Bronchial epithelial cell (primary cell): ENCODE results near the gene YIF1A. TPM values are rescaled to one million over a fixed set of nuclear protein-coding genes. Genes with fewer than 3 reads are reported as not detected.
"Not testable (repeated sequence)": the region's sequence is repeated elsewhere in the genome, so short reads cannot be mapped to it uniquely, and the experiment has no call there.

Source experiments
- DNase-seq: peaks from one replicate; pipeline ENCODE4 v3.0.0-alpha.2; 2010; ENCODE audit warnings: low read depth
- FAIRE-seq: peaks from 2 replicates; lab custom pipeline; 2011; peaks lifted over from hg19 to GRCh38; lab: Jason Lieb, UNC
- H3K27me3 ChIP-seq: 2 replicates; pipeline ENCODE4 v1.5.1; 2011; ENCODE audit warnings: low read length; ENCODE audit not compliant: control insufficient read depth, insufficient read depth
- H3K36me3 ChIP-seq: 2 replicates; pipeline ENCODE4 v1.5.1; 2011; ENCODE audit warnings: low read length; ENCODE audit not compliant: control insufficient read depth, insufficient read depth
- H3K4me3 ChIP-seq: 2 replicates; pipeline ENCODE4 v1.5.1; 2011; ENCODE audit warnings: mild to moderate bottlenecking, low read depth, low read length, control low read depth
- total RNA-seq: library from RNA; depleted of rRNA; stranded (reverse); fragments of >200 nt; gene quantifications from 2 replicates; pipeline ENCODE4 v1.2.1, GENCODE V29; 2014
- TF ChIP-seq, protein P1 (sequence below): IDR thresholded peaks from 2 replicates; pipeline ENCODE4 v1.5.1; 2011; ENCODE audit warnings: mild to moderate bottlenecking, moderate library complexity, low read length, control low read depth, inconsistent platforms; ENCODE audit not compliant: insufficient read depth, severe bottlenecking

The YIF1A gene
- total RNA-seq, 1 donor from 2014 or later: 231 TPM

GRCh38 chr11:66258473-66258893 is 30.5 kb downstream of the YIF1A start:
- peak overlapping the region; percentile 98 for H3K4me3 ChIP-seq
- H3K36me3 ChIP-seq: peaks cover 10% of the 10 kb centered on the region
- no peaks in the 10 kb centered on the region for H3K27me3 ChIP-seq
- DNase-seq (no peak), FAIRE-seq (no peak)
- TF ChIP-seq, protein P1, sequence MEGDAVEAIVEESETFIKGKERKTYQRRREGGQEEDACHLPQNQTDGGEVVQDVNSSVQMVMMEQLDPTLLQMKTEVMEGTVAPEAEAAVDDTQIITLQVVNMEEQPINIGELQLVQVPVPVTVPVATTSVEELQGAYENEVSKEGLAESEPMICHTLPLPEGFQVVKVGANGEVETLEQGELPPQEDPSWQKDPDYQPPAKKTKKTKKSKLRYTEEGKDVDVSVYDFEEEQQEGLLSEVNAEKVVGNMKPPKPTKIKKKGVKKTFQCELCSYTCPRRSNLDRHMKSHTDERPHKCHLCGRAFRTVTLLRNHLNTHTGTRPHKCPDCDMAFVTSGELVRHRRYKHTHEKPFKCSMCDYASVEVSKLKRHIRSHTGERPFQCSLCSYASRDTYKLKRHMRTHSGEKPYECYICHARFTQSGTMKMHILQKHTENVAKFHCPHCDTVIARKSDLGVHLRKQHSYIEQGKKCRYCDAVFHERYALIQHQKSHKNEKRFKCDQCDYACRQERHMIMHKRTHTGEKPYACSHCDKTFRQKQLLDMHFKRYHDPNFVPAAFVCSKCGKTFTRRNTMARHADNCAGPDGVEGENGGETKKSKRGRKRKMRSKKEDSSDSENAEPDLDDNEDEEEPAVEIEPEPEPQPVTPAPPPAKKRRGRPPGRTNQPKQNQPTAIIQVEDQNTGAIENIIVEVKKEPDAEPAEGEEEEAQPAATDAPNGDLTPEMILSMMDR: no peak

DNA sequence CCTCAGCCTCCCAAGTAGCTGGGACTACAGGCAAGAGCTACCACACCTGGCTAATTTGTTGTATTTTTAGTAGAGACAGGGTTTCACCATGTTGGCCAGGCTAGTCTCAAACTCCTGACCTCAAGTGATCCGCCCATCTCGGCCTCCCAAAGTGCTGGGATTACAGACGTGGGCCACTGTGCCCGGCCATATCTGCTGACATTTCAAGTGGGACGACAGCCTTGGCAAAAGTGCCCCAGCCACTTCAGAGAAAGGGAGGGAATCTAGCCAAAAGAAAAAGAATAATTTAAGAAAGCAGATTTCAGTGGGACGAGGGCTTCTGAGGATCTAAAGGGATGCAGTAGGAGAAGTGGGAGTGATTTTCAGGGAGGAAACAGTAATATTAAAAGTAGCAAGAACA is 35.9 kb downstream of the YIF1A start:
- H3K36me3 ChIP-seq, DNase-seq, FAIRE-seq, H3K27me3 ChIP-seq, H3K4me3 ChIP-seq: not testable (repeated sequence)

GRCh38 chr11:66251809-66252208 is 37.1 kb downstream of the YIF1A start:
- FAIRE-seq (no peak), DNase-seq (no peak)
- TF ChIP-seq, protein P1: no peak
- H3K4me3 ChIP-seq: no peak overlapping the region
- peaks cover 3% of the 10 kb centered on the region for H3K36me3 ChIP-seq
- no peaks in the 10 kb centered on the region for H3K27me3 ChIP-seq

GRCh38 chr11:66248903-66249302 is 40.0 kb downstream of the YIF1A start:
- TF ChIP-seq, protein P1: no peak
- H3K27me3 ChIP-seq: no peaks in the 10 kb centered on the region
- no peak for DNase-seq
- no peak overlapping the region for H3K4me3 ChIP-seq
- FAIRE-seq: peak; percentile 18
- peaks cover 5% of the 10 kb centered on the region for H3K36me3 ChIP-seq

- TF ChIP-seq, protein P1: no peak
- FAIRE-seq: no peak
- no peaks in the 10 kb centered on the region for H3K27me3 ChIP-seq
- no peak overlapping the region for H3K4me3 ChIP-seq
- DNase-seq: no peak
- H3K36me3 ChIP-seq: peaks cover 7% of the 10 kb centered on the region
Observed at GRCh38 chr11:66247801-66248200, 41.1 kb downstream of the YIF1A start.

DNA sequence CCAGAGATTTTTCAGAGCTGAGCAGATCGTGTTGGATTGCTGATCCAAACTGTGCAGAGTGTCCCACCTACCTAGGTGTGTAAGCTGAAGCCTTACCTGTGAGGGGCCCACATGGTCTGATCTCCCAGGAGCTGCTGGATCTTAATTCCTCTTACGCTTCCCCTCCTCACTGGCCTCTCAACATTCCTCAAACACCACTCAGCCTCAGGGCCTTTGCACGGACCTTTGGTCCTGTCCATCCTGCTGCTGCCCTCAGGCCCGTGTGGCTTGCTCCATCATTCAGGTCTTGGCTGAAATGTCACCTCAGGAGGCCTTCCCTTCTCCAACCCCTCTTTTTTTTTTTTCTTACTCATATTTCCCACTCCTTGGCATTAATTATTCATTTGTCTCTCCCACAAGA is 41.6 kb downstream of the YIF1A start:
- TF ChIP-seq, protein P1: no peak
- DNase-seq (no peak), FAIRE-seq (no peak)
- Histone ChIP-seq H3K4me3 (no peak overlapping the region), H3K36me3 (peaks cover 7% of the 10 kb centered on the region), H3K27me3 (no peaks in the 10 kb centered on the region)
